Activated CD8-positive, alpha-beta memory T cell treated with anti-CD3 and anti-CD28 coated beads, Interleukin-2, amount 50 U/mL, for 48 hours (primary cell): ENCODE data around the gene COA1.
"Not testable (repeated sequence)": the region's sequence is repeated elsewhere in the genome, so short reads cannot be mapped to it uniquely, and the experiment has no call there.

Experiments used
- DNase-seq: peaks from one replicate; pipeline ENCODE4 v3.0.0-alpha.2; 2020

COA1 gene

DNA sequence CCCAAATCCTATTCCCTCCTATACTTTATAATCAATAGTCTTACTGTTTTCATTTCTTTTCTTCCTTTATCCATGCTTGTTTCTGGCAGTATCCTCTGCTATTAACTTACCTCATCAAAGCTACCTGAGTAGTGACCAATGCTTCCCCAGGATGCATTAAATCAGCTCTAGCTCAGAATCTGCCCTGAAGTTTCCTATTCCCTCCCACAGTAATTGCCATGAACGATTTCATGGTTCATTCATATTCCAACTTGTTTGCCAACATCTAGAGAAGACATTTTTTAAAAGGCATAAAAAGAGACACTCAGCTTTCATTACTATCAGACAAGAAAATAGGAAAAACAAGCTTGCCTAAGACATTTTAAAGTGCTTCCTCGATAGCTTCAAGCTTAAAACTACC is 42.3 kb downstream of the COA1 start:
- DNase-seq: no peak

DNA sequence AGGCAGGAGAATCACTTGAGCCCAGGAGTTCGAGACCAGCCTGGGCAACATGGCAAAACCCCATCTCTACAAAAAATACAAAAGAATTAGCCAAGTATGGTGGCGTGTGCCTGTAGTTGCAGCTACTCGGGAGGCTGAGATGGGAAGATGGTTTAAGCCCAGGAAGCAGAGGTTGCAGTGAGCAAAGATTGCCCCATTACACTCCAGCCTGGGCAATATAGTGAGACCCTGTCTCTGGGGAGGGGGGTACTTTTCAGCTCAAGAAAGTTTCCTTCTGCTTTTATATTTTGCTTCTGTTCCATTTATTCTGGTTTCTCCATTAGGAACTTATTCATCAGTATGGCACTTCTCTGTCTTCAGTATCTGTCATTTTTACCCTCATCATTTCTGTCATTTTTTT is 48.6 kb downstream of the COA1 start:
- DNase-seq: no peak

GRCh38 chr7:43679210-43680068 is 49.9 kb downstream of the COA1 start:
- no peak for DNase-seq

- no peak for DNase-seq
These were observed 51.0 kb downstream of the COA1 start for GRCh38 chr7:43678315-43678714.

GRCh38 chr7:43677864-43678263 is 51.5 kb downstream of the COA1 start:
- DNase-seq: no peak

DNA sequence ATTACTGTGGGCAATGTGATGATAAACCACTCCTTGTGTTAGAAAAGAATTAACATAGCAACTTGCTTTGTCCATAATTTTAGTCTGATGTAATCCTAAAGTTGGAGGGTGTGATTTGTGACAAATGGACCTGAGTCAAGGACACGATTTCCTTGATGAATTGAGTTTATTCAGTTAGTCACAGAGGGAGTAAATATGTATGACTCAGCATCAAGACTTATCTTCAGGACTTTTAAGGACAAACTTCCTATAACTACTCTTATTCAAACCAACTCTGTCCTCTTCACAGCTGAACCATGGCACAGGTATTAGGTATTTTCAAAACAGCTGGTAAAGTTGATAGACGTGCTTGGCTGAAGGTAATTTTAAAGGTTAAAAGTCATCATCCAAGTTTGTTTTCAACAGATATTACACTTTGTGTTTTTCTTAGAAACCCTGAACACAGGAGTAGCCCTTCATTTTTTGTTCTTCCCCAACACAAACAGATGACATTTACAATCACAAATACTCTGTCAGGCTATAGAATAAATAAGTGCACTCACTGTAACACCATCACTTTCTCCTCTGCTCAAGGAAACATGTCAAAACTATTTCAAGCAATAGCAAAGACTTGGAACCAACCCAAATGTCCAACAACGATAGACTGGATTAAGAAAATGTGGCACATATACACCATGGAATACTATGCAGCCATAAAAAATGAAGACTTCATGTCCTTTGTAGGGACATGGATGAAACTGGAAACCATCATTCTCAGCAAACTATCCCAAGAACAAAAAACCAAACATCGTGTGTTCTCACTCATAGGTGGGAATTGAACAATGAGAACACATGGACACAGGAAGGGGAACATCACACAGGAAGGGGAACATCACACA is 54.5 kb downstream of the COA1 start:
- DNase-seq: no peak

DNA sequence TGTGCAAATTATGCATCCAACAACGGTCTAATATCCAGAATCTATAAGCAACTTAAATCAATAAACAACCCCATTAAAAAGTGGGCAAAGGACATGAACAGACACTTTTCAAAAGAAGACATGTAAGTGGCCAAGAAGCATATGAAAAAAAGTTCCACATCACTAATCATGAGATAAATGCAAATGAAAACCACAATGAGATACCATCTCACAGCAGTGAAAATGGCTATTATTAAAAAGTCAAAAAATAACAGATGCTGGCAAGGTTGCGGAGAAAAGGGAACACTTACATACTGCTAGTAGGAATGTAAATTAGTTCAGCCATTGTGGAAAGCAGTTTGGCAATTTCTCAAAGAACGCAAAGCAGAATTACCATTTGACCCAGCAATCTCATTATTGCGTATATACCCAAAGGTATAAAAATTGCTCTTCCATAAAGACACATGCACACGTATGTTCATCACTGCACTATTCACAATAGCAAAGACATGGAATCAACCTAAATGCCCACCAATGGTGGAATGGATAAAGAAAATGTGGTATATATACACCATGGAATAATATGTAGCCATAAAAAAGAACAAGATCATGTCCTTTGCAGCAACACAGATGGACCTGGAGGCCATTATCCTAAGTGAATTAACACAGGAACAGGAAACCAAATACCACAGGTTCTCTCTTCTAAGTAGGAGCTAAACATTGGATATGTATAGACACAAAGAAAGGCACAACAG is 55.9 kb downstream of the COA1 start:
- DNase-seq: not testable (repeated sequence)

DNA sequence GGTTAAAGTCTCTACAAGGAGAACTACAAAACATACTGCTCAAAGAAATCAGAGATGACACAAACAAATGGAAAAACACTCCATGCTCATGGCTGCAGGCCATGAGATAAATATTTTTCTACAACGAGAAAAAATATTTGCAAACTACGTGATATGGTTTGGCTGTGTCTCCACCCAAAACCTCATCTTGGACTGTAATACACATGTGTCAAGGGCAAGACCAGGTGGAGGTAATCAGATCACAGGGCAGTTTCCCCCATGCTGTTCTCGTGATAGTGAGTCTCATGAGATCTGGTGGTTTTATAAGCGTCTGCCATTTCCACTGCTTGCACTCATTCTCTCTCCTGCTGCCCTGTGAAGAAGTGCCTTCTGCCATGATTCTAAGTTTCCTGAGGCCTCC is 57.8 kb downstream of the COA1 start:
- no peak for DNase-seq

DNA sequence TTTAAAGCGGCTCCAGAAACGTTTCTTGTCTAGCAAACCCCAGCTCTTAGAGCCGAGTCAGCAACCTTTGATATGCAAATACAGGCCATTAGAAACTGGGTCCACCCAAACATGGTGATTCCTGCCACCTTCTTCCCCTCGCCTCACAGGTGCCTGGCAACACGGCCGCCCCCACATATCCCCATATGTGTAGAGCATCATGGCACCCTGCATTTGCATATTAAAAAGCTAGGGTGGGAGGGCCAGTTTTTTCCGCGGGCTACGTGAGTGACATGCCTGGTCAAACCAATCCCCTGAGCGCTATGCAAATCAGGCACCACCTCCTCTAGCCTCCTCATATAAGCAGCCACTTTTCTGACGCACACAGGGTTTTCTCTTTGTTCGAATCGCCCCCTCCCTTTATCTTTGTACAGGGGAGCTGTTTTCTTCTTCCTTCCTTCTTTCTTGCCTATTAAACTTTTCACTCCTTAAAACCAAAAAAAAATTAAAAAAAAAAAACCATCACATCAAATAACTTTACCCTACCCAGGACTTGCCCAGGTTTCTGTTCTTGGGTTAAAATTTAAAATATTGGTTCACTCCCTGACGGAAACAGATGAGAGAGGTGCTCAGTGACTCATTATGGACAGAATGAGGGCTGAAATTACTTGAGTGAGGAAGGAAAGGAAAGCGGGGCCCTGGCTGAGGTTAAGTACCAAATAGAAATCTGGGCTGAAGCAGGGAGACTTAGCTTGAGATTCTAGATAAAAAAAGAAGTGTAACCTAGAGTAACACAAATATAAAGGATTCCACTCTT is 59.8 kb downstream of the COA1 start:
- peak; percentile 80 for DNase-seq

GRCh38 chr7:43668035-43668434 is 61.3 kb downstream of the COA1 start:
- DNase-seq: no peak

DNA sequence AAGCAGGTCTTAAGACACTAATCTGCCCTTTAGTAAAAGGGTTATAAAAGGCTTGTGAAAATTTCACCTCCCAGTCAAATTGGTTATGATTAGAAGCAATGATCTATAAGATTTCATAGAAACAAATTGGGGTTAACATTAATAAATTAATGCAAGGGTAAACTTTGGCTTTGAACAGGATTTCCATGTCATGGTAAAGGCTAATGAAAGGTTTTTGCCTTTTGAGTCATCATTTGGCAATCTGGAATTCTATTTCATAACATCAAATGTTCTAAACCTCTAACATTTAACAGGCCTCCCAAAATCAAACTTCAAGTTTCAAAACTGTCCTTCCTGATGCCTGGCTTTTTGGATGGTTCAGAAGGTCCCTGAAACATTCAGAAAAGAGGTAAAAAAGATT is 62.4 kb downstream of the COA1 start:
- DNase-seq: no peak

- no peak for DNase-seq
These were observed 64.6 kb downstream of the COA1 start for GRCh38 chr7:43664681-43665080.

GRCh38 chr7:43660141-43660540 is 69.2 kb downstream of the COA1 start:
- DNase-seq: no peak

DNA sequence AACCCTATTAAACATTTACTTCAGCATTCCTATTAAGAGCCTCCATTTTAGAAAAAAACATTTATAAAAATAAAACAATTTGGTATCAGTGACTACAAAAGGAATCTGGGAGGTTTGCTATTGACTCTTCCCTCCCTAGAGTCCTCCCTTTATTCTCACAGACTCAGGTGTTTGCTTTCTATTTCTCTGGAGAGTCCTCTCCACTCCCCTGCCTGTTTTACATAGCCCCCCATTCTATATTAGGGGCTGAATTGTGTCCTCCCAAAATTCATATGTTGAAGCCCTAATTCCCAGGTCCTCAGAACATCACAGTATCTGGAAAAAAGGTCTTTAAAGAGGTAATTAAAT is 69.8 kb downstream of the COA1 start:
- DNase-seq: no peak

- DNase-seq: no peak
These were observed 70.4 kb downstream of the COA1 start for GRCh38 chr7:43658718-43659548.

DNA sequence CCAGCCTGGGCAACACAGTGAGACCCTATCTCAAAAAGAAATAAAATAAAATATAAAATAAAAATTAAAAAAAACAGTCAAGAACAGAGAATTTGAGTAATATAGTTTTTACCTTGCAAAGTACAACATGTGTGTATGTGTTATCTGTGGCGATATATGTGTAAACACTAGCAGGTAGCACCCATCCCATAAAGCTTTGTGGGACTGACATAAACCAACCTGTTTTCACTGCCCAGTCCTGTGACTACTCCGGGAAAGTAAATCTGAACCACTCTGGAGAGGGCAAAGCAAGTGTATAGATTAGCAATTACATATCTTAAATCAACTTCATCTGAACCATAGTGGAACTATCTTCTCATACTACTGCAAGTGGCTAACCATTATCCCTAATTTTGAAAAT is 72.3 kb downstream of the COA1 start:
- no peak for DNase-seq

- no peak for DNase-seq
These were observed 73.7 kb downstream of the COA1 start for GRCh38 chr7:43655584-43655983.

- no peak for DNase-seq
These were observed 75.3 kb downstream of the COA1 start for GRCh38 chr7:43653891-43654504.

DNA sequence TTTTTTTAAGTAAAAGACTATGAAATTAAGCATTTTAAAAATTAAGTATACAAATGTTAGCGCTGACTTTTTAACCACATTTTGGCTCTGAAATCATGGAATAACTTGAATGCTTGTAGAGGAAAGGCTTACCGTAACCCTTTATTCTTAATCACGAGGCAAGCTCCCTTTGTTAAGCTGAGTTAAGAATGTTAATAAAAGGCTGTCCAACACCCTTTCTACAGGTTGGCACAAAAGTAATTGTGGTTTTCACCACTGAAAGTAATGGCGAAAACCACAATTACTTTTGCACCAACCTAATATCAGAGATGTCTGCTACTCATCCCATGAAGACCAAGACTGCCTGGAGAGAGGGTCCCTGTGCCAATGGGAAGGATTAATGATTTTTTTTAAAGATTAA is 75.9 kb downstream of the COA1 start:
- DNase-seq: no peak

- DNase-seq: no peak
These were observed 77.0 kb downstream of the COA1 start for GRCh38 chr7:43652364-43652763.

DNA sequence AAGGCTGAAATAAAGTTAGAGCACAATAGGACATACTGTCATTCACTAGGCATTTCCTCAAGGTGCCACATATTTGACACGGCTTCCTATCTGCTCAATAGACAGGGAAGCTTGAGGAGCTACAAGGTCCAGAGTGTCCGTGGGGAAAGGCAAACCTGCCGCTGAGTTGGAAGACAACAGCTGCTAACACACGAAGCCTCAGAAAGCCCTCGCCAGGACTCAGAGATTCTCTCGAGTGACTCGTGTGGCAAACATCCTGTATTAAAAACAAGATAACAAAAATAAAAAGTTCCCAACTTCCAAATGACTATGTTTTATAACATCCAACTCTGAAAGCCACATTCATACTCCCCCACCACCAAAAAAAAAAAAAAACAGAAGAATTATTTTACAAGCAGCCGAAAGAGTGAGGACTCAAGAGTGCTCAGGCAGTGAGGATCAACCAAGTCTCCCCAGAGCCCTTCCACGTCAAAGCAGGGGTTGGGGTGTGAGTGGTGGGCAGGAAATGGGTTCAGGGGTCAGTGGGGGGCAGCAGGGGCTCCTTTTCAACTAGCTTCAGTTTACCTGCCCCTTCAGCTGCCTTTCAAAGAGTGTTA is 78.8 kb downstream of the COA1 start:
- DNase-seq: no peak
